CD4-positive, alpha-beta T cell treated with Interleukin-17A for 1 hour (primary cell): ENCODE measurements around the gene TBC1D22A.
"Not testable (repeated sequence)": the region's sequence is repeated elsewhere in the genome, so short reads cannot be mapped to it uniquely, and the experiment has no call there.

Source experiments
- DNase-seq: peaks from one replicate; pipeline ENCODE4 v3.0.0-alpha.2; 2020

The TBC1D22A gene, protein sequence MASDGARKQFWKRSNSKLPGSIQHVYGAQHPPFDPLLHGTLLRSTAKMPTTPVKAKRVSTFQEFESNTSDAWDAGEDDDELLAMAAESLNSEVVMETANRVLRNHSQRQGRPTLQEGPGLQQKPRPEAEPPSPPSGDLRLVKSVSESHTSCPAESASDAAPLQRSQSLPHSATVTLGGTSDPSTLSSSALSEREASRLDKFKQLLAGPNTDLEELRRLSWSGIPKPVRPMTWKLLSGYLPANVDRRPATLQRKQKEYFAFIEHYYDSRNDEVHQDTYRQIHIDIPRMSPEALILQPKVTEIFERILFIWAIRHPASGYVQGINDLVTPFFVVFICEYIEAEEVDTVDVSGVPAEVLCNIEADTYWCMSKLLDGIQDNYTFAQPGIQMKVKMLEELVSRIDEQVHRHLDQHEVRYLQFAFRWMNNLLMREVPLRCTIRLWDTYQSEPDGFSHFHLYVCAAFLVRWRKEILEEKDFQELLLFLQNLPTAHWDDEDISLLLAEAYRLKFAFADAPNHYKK

DNA sequence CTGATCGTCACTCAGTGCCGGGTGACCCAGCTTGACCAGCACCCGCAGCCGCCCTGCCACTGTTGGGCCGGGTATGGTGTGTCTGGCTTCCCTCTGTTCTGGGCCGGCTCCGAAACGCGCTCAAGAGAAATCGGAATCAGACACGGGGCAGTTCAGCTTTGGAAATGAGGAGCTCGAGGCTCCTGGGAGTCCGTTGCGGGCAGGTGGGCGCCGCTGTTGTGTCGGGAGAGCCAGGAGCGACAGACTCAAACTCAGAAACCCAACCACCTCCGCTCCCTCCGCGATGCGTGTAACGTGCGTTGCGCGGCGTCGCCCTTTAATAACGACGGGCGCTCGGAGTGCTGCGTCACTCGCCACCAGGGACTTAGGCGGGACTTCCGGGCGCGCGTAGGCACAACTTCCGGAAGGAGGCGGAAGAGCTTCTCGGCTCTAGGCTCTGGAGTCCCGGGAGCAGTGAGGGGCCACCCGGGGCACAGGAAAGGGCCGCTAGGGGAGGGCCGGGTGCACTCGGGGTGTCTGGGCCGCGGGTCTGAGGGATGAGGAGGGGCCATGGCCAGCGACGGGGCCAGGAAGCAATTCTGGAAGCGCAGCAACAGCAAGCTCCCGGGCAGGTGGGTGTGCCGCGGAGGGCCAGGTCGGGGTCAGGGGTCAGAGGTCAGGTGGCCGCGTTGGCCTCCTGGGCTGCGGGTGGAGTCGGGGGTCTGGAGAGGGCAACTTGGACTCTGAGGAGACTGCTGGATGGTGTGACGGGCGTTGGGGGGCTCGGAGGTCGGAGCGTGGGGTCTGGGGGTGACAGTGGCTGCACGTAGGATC is at the start of gene TBC1D22A:
TBC1D22A (plus strand) TSS at position 413 of the 813 bp plus-strand sequence; CDS start at position 550, 137 bp downstream.
- peak; percentile 95 for DNase-seq

DNA sequence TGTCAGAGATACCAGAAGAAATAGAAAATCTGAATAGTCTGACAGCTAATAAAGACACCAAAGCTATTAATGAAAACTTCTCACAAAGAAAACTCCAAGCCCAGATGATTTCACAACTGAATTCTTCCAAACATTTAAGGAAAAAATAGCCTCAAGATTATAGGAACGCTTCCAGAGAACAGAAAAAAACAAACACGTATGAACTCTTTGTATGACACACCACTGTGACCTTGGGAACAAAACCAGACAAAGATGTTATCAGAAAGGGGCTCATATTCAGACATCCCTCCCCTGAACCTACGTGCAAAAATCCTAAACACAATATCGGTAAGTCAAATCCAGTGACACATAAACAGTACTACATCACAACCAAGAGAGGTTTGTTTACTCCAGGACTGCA is 47.9 kb upstream of the TBC1D22A start:
- no peak for DNase-seq

DNA sequence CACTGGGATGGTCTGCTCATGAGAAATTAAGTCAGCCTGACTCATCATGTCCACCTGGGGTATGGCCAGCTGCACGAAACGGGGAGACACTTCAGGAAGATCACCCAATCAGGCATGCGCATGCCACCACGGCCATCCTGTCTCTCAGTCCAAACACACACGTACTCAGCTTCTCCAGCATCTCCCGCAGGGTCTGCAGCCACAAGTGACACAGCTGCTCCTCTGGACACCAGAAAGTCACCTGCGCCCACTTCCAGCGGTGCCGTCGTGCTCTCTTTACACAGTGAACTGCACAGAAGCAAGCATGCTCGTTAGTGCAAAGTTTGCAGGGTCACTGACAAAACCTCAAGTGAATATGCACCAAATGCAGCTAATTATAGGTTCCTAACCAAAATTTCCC is 42.5 kb upstream of the TBC1D22A start:
- no peak for DNase-seq

DNA sequence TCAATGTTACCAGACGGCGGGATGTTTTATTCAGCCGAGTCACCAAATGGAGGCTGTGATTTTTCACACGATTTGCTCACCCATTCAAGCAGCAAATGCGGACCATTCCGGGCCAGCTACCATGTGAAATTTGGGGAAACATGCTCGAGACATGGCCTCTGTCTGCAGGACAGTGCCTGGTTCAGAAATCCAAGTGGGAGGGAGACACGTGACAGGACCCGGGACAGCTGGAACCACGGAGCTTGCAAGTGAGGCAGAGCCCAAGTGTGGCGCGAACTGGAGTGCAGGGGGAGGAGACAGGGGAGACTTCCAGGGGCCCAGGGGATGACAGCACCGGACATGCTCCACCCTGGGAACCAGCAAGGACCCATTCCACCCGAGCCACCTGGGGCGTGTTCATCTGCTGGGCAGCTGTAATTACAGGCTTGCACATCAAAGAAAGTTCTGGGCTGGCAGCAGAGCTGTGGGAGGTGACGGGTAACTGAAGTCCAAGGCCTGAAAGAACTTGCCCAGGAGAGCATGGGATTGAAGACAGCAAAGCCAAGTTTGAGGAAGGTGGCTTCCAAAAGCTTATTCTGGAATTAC is 40.9 kb upstream of the TBC1D22A start:
- no peak for DNase-seq

DNA sequence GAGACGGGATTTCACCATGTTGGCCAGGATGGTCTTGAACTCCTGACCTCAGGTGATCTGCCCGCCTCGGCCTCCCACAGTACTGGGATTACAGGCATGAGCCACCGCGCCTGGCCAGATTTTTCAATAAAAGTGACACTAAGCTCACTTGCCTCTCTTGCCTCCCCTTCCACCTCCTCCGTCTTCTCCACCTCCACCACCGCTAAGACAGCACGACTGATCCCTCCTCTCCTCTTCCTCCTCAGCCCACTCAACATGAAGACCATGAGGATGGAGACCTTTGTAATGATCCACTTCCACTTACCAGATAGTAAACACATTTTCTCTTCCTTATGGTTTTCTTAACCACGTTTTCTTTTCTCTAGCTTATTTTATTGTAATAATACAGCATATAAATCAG is 38.6 kb upstream of the TBC1D22A start:
- no peak for DNase-seq

DNA sequence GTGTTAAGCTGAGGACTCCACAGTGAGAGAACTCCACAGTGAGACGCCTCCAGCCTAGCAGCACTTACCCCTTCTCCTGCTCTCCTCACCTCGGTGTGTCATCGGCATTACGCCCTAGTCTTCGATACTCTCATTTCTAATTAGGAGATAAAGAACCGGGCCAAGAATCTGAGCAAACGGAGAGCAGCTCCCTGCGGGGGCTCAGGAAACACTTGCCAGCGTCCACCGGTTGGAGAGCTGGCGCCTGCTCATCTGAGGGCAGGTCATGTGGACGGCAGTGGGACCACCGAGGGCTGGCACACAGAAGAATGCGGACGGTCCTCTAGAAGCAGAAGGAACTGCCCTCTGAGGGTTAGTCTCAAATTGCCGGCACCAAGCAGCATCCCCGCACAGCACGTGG is 37.4 kb upstream of the TBC1D22A start:
- no peak for DNase-seq

DNA sequence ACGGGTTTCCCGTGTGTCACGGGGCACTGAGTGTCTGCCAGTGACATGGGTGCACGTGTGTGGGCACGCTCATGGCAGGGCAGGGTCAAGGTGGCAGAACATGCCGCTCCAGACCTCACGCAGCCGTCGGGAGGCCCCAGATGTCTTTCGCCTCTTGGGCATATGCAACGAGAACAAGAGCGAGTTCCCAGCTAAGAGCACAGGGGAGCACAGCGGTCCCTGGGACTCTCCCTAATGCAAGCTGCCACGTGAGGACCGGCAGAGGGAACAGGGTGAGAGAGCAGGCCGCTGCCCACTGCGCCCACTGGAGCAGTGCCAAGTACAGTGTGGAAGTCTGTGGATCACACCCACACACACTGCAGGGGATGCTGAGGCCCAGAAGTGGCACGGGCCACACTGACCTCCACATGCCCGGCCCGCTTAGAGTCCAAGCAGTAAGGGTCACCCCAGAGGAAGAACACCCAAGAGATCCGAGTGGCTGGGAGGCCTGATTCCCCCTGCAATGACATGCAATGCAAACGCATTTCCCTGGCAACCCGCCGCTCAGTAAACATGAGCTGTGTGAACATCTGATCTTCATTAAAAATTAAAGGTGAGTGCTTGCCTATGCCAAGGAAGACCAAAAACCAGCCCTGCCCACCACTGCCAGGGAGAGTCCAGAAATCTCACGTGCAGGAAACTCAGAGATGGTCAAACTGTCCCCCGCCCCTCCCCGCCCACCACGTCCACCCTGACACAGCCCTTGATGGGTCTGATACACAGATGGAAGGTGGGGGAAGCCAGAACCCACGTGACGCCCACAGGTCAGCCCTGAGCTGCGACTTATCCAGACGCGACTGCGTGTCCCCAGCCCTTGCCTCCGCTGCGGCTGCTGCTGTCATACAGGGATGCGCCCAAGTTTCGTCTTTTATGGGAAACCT is 36.1 kb upstream of the TBC1D22A start:
- no peak for DNase-seq

DNA sequence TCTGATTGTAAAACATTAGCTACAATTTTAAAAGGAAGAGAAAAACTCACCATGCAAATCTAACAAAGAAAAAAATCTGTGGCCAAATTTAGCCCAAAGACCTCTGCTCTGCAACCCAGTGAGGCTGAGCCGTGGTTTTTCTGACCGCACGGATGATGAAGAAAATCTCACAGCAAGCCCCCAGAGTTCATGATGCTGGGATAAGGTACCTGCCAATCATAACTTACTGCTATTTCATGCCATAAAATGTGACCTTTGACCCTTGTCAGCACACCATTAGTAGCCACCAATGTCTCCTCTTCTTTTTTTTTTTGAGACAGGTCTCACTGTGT is 35.5 kb upstream of the TBC1D22A start:
- DNase-seq = no peak

DNA sequence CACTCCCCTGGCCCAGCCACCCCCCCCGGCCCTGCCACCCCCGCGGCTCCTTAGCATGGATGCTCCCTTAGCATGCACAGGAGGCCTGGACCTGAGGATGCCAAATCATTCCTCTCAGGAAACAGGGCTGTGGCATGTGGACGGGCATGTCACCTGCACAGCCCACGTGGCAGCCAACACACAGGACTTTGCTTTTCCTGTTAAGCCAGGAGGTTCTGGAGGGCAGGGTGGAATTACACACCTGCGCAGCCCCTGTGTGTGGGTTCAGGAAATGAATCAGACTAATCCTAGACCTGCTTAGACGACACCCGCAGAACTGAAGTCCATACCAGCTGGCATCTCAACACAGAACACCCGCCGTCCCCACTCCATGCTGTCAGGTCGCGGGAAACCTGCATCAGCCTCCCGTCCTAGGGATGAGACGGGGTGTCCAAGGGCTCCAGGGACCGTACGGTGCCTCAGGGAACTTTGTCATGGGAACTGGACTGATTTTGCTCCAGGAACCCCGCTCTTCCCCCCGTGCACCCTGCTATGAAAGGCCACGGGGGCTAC is 34.6 kb upstream of the TBC1D22A start:
- no peak for DNase-seq

DNA sequence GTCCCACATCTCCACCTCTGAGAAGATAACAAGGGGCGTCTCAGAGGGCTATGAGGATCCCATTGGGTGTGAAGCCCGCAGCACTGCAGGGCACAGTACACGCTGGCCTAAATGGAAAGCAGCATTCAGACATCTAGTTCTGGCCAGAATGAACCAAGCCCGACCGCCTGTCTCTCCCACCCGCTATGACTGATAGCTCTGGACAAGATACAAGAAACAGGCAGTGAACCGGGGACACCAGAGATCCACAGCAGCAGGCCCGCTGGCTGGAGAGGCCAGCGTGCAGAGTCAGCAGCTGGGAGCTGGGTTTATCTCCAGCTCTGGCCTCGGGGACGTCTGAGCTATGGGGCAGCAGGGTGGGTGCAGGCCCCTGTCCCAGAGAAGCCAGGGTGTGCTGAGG is 34.0 kb upstream of the TBC1D22A start:
- DNase-seq = no peak

DNA sequence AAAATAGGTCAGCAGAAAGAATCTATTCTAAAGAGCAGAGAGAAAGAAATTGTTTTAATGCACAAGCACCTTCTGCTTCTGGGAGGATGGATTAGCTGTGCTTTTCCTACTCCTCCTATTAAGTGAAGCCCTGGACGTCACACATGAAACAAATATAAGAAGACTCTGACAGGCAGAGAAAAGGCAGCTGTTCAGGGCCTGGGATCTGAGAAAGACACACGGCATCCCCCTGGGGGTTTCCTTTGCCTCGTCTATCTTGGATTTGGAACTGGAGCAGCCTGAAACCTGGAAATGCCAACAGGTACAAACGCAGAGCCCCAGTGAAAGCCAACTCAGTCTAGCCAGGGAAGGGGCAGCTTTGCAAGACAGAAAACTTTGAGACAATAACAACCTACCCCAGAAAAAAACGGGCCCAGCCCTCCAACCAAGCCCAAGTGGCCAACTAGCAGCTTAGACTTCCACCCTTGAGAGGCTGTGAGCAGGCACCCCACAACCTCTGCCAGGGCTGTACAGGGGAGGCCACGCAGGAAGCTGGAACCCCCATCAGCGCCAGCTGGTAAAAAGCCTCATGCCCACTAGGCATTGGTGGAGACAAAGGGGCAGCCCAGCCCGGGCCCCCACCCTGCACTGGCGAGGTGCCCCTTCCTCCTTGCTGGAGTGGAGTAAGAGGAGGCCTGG is 31.7 kb upstream of the TBC1D22A start:
- no peak for DNase-seq

DNA sequence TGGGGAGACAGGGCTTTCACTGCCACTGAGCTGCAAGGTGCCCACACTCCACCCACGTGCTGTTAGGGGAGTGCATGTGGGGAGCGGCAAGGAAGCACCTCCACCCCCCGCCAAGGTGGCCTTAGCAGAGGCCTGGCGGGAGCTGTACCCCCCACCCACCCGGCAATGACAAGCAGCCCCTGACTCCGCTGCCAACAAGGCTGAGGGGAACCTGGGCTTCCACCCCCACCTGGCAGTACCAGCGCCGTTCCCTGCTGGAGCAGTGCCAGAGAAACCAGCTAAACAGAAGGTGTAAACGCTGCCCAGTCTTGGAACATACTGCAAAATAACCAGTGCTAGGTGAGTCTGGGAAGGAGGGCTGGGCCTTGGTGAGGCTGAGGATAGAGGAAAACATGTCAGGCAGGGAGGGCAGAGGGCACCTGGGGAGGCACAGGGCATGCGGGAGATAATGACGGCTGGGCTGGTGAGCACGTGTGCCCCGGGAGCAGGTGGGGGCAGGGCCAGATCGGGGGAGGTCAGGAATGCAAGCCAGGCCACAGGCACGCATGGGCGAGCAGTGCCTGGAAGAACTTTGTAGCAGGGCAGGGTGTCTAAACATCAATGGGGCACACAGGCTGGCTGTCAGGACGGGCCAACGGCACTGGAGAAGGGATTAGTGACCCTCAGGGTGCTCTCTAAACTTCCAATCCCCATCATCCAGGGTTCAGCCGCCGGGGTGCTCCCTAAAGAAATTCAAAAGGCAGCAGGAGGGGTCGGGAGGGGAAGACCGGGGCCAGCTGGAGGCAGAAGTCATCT is 31.0 kb upstream of the TBC1D22A start:
- no peak for DNase-seq

DNA sequence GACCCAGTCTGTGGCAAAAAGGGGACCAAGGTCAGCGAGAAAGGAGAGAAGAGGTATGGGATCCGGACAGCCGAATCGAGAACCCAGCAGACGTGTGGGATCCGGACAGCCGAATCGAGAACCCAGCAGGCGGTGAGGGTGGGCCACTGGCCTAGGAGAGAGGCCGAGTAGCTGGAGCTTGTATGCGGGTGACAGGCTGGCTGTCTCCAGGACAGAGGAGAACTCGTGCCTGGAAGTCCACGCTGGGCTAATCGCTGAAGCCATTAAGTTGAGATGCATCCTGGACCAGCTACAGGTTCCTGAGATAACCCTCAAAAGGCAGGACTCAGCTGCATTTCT is 30.4 kb upstream of the TBC1D22A start:
- no peak for DNase-seq

DNA sequence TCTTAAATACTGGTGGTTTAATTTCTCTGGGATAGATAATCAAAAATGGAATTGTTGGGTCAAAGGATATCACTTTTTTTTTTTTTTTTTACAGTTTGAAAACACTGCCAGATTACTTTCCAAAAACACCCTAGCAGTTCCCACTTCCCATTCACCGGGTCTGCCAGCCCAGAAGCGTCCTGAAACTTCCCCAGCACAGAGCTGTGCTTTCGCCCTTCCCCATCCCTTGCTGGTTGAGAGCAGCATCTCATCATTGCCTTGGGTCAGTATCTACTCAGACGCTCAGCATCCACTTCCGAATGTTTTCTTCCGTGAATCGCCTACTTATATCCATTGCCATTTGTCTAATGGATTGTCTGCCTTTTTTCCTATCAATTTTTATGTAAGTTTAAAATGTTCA is 29.9 kb upstream of the TBC1D22A start:
- DNase-seq = no peak

DNA sequence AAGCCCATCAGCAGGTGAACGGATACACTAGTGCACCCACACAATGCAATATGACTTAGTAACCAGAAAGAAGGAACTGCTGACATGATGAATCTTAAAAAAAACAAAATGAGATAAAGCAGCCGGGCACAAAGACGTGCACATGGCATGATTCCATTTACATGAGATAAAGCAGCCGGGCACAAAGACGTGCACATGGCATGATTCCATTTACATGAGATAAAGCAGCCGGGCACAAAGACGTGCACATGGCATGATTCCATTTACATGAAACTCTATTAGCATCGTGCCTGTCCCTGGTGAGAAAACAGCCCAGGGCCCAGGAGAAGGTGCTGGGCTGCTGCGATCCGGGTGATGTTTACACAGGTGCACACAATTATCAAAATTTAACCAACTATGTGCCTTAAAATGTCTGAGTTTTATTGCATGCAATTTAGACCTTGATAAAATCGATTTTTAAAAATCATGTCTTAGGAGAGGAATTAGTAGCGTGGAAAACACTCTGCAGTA is 28.2 kb upstream of the TBC1D22A start:
- DNase-seq = not testable (repeated sequence)

DNA sequence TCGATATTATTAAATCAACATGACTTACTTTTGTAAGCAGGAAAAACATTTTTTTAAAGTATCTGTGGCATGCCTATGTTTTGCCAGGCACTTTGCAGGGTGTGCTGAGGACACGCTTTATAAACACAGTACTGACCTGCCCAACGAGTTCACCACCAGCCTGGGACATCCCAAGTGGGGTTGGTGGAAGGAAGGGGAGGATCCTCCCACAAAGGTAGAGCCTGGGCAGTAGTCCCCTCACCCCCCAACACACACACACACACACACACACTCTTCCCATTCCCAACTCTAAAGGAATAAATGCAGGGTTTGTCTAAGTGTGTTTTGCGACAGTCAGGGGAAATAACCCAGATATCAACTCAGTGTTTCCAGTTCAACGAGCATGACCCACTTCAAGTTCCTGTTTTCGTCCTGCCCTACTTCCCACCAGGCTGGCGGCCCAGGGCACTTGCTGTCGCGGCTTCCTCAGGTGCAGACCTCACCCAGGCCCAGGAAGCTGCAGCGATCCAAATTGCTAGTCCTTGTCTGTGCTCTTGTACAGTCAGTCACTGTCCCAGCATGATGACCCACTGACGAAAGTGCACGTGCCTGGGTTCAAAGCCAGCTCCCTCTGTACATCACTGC is 27.5 kb upstream of the TBC1D22A start:
- DNase-seq = peak; percentile 80

DNA sequence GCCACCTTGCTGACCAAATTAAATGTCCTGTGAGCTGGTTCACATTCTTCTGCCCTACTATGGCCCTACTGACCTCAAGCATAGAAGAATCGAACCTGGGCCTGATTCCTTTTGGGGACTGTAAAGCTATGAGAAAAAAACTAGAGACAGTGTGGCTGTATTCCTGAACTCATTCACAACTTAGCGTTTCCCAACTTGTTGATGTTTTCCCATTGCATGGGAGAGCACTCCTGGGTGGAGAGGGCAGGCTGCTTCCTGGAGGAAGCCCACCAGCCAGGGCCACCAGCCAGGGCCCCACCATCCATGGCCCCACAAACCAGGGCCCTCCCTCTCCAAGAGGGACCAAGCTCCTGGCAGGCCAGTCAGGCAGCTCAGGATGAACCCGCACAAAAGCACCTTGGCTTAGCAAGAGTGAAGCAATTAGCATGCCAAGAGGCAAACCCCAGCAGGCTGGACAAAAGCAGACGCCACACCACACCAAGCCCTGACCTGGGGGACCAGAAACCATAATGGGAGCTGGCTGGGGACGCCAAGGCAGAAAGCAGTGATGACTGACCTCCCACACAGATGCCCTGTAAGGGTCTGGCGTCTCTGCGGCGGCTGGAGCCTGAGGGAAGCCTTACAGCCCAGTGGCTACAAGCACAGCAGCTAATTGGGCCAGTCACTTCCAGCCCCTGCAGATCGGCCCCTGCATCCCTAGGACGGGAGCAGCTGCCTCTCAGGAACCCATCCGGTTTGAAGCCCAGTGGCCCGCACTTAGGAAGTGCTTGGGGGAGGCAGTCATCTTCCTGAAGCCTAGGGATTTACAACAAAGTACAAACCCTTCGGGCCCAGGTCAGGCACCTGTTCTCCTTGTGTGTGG is 26.5 kb upstream of the TBC1D22A start:
- DNase-seq = no peak

DNA sequence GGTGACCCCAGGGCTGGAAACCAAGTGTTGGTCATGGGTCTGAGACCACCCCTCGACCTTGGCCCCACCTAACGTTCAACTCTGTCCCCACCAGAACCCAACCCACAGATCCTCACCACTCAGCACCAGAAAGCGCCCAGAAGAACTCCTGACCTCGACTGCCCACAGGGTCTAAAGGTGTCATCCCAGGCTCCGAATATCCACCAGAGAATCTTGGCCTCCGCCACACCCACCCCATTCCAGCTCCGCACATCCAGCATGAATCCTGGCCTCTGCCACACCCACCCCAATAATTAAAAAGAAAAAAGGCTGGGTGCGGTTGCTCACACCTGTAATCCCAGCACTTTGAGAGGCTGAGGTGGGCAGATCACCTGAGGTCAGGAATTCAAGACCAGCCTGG is 25.7 kb upstream of the TBC1D22A start:
- DNase-seq = no peak
